NCI-H2171 (cell line): ENCODE data around the gene ZCCHC8.
"Not testable (repeated sequence)": the region's sequence is repeated elsewhere in the genome, so short reads cannot be mapped to it uniquely, and the experiment has no call there.

Source experiments
- DNase-seq: peaks from one replicate; lab custom pipeline; 2025; lab: John Stamatoyannopoulos, UW

Gene ZCCHC8

GRCh38 chr12:122500685-122501488 is at the start of gene ZCCHC8:
TSS of gene ZCCHC8 (minus strand) at chr12:122500932. CDS start at chr12:122500840, 92 bp downstream.
- DNase-seq: peak; percentile 98

- DNase-seq: no peak
Observed at GRCh38 chr12:122547330-122547729, 46.6 kb upstream of the ZCCHC8 start.

- DNase-seq: no peak
Observed at GRCh38 chr12:122545855-122546254, 45.1 kb upstream of the ZCCHC8 start.

- no peak for DNase-seq
Observed at GRCh38 chr12:122544537-122544936, 43.8 kb upstream of the ZCCHC8 start.

GRCh38 chr12:122538496-122538895 is 37.8 kb upstream of the ZCCHC8 start:
- no peak for DNase-seq

GRCh38 chr12:122537021-122537420 is 36.3 kb upstream of the ZCCHC8 start:
- no peak for DNase-seq

- no peak for DNase-seq
Observed at GRCh38 chr12:122533856-122534255, 33.1 kb upstream of the ZCCHC8 start.

GRCh38 chr12:122528992-122529391 is 28.3 kb upstream of the ZCCHC8 start:
- DNase-seq: no peak

GRCh38 chr12:122528582-122528981 is 27.9 kb upstream of the ZCCHC8 start:
- no peak for DNase-seq

GRCh38 chr12:122527478-122527944 is 26.8 kb upstream of the ZCCHC8 start:
- DNase-seq: no peak

- peak; percentile 100 for DNase-seq
Observed at GRCh38 chr12:122526683-122527477, 26.1 kb upstream of the ZCCHC8 start, which contains the start of the genes KNTC1 and RSRC2. TSS of gene KNTC1 (plus strand) at chr12:122527249. CDS start at chr12:122530064, 2,815 bp downstream. TSS of gene RSRC2 (minus strand) at chr12:122526936. CDS start at chr12:122526853, 83 bp downstream.

GRCh38 chr12:122523846-122524718 is 23.4 kb upstream of the ZCCHC8 start:
- DNase-seq: no peak

GRCh38 chr12:122523280-122523679 is 22.5 kb upstream of the ZCCHC8 start:
- no peak for DNase-seq

- no peak for DNase-seq
Observed at GRCh38 chr12:122520676-122521075, 19.9 kb upstream of the ZCCHC8 start.

- DNase-seq: no peak
Observed at GRCh38 chr12:122519418-122519817, 18.7 kb upstream of the ZCCHC8 start.

GRCh38 chr12:122518908-122519307 is 18.2 kb upstream of the ZCCHC8 start:
- no peak for DNase-seq

GRCh38 chr12:122517877-122518276 is 17.1 kb upstream of the ZCCHC8 start:
- DNase-seq: no peak

- DNase-seq: no peak
Observed at GRCh38 chr12:122516544-122517361, 16.0 kb upstream of the ZCCHC8 start.

GRCh38 chr12:122515275-122515674 is 14.5 kb upstream of the ZCCHC8 start:
- no peak for DNase-seq

- no peak for DNase-seq
Observed at GRCh38 chr12:122513660-122514059, 12.9 kb upstream of the ZCCHC8 start.

GRCh38 chr12:122513028-122513427 is 12.3 kb upstream of the ZCCHC8 start:
- not testable (repeated sequence) for DNase-seq
